Lung (tissue), 12 donors: Measurements from ENCODE around the gene ZCCHC24. TPM values are rescaled to one million over a fixed set of nuclear protein-coding genes. Genes with fewer than 3 reads are reported as not detected.

ENCODE experiments used
- ATAC-seq: fragments of 200-7000 bp; cut with Tn5 transposase; one replicate; pipeline ENCODE4 v1.9.1; 2020; ENCODE audit warnings: moderate number of reproducible peaks; ENCODE audit not compliant: insufficient read depth, low FRiP score
- DNase-seq, 3 donors: peaks; one replicate each; pipeline ENCODE4 v3.0.0-alpha.2; 2013 to 2017
- H3K27ac ChIP-seq, 2 donors: one replicate each; pipeline ENCODE4 v1.5.1; 2013; ENCODE audit warnings: mild to moderate bottlenecking in 2 of 2, moderate library complexity in 2 of 2, control low read depth in 1 of 2, inconsistent platforms in 1 of 2, low read depth in 1 of 2, low read length in 1 of 2
- H3K27me3 ChIP-seq, 3 donors: one replicate each; pipeline ENCODE4 v1.5.1; 2013; ENCODE audit warnings: low read length in 2 of 3; ENCODE audit not compliant: control insufficient read depth in 3 of 3, insufficient read depth in 3 of 3
- H3K36me3 ChIP-seq, 4 donors: one replicate each; pipeline ENCODE4 v1.5.1; 2013; ENCODE audit warnings: low read length in 4 of 4, mild to moderate bottlenecking in 1 of 4, moderate library complexity in 1 of 4; ENCODE audit not compliant: control insufficient read depth in 4 of 4, insufficient read depth in 4 of 4
- H3K4me1 ChIP-seq, 5 donors: one replicate each; pipeline ENCODE4 v1.5.1; 2013; ENCODE audit warnings: low read length in 5 of 5, mild to moderate bottlenecking in 2 of 5, moderate library complexity in 1 of 5; ENCODE audit not compliant: control insufficient read depth in 5 of 5, insufficient read depth in 5 of 5
- H3K4me3 ChIP-seq: one replicate; pipeline ENCODE4 v1.5.1; 2013; ENCODE audit warnings: mild to moderate bottlenecking, control low read depth, moderate library complexity
- H3K9ac ChIP-seq, 2 donors: one replicate each; pipeline ENCODE4 v1.5.1; 2013; ENCODE audit warnings: low read length in 2 of 2, control low read depth in 1 of 2; ENCODE audit not compliant: insufficient read depth in 1 of 2
- H3K9me3 ChIP-seq, 4 donors: one replicate each; pipeline ENCODE4 v1.5.1; 2013; ENCODE audit warnings: low read length in 3 of 4, mild to moderate bottlenecking in 1 of 4, moderate library complexity in 1 of 4; ENCODE audit not compliant: control insufficient read depth in 4 of 4, insufficient read depth in 3 of 4
- CTCF ChIP-seq: IDR thresholded peaks from 2 replicates; pipeline ENCODE4 v1.5.1; 2012; ENCODE audit warnings: mild to moderate bottlenecking; ENCODE audit errors: control extremely low read depth, extremely low read depth
- WGBS, 2 donors: extraction: QIAGEN DNeasy Blood & Tissue Kit; methylation state at CpG; one replicate each; pipeline ENCODE4 v1.1.7; 2013; 5-methylcytosine and 5-hydroxymethylcytosine counted together
- polyA plus RNA-seq, 2 donors: library from polyadenylated mRNA; stranded (reverse); fragments of 200-250 nt; gene quantifications; one replicate each; pipeline ENCODE4 v1.2.1, GENCODE V29; 2013
- total RNA-seq, 2 donors: library from RNA; depleted of rRNA in 1 of 2; stranded (reverse); fragments of >200 nt in 1 of 2; gene quantifications; one replicate each; pipeline ENCODE4 v1.2.1, GENCODE V29; 2014 to 2021
- donor health status: control.
- donor health status: control.
- donor health status: Bipolar disorder and iron deficiency.
- donor health status: healthy.
- donor health status: DM: yes; HTN: yes; CAD: no.

ZCCHC24 gene
- total and polyA plus RNA-seq, 4 donors: 10.4 to 33.5 (median 13.5) TPM

- H3K9ac ChIP-seq: no peak overlapping the region
- DNase-seq (peak in 1 of 3 donors; percentile 44), ATAC-seq (no peak)
- H3K9me3 ChIP-seq: no peaks in the 10 kb centered on the region
- H3K27me3 ChIP-seq: no peaks in the 10 kb centered on the region
- peaks cover 0 to 25% (median 13%) of the 10 kb centered on the region in 4 donors for H3K36me3 ChIP-seq
- peaks cover 10 to 45% (median 19%) of the 10 kb centered on the region in 5 donors for H3K4me1 ChIP-seq
- TF ChIP-seq CTCF: no peak
- 86 to 87% methylated on average over 17 of the region's 17 CpGs for WGBS, 2 donors
- peak overlapping the region in 1 of 2 donors; percentile 20 for H3K27ac ChIP-seq
- no peak overlapping the region for H3K4me3 ChIP-seq
Measured at GRCh38 chr10:79431891-79432831, 13.3 kb downstream of the ZCCHC24 start.

GRCh38 chr10:79431428-79431827, 14.0 kb downstream of the ZCCHC24 start:
- DNase-seq: peak in 1 of 3 donors; percentile 3
- no peak overlapping the region for H3K9ac ChIP-seq
- 83 to 86% methylated on average over 5 of the region's 5 CpGs for WGBS, 2 donors
- no peaks in the 10 kb centered on the region for H3K27me3 ChIP-seq
- no peak overlapping the region for H3K4me3 ChIP-seq
- H3K36me3 ChIP-seq: peaks cover 0 to 24% (median 13%) of the 10 kb centered on the region in 4 donors
- H3K4me1 ChIP-seq: peaks cover 8 to 41% (median 12%) of the 10 kb centered on the region in 5 donors
- ATAC-seq: no peak
- H3K27ac ChIP-seq: no peak overlapping the region
- no peaks in the 10 kb centered on the region for H3K9me3 ChIP-seq
- no peak for TF ChIP-seq CTCF

- H3K9ac ChIP-seq: no peak overlapping the region
- no peaks in the 10 kb centered on the region for H3K27me3 ChIP-seq
- H3K4me3 ChIP-seq: no peak overlapping the region
- H3K9me3 ChIP-seq: no peaks in the 10 kb centered on the region
- no peak for TF ChIP-seq CTCF
- peaks cover 4 to 41% (median 12%) of the 10 kb centered on the region in 5 donors for H3K4me1 ChIP-seq
- peak overlapping the region in 1 of 2 donors; percentile 28 for H3K27ac ChIP-seq
- 65 to 78% methylated on average over 2 of the region's 2 CpGs for WGBS, 2 donors
- DNase-seq: peak in 1 of 3 donors; percentile 8
- H3K36me3 ChIP-seq: peaks cover 0 to 26% (median 13%) of the 10 kb centered on the region in 4 donors
- ATAC-seq: no peak
Measured at GRCh38 chr10:79430936-79431335, 14.5 kb downstream of the ZCCHC24 start.
